Osteoblast (primary cell): ENCODE results near the gene OR5H6. TPM values are rescaled to one million over a fixed set of nuclear protein-coding genes. Genes with fewer than 3 reads are reported as not detected.

ENCODE experiments used
- DNase-seq: peaks from one replicate; pipeline ENCODE4 v3.0.0; 2011; ENCODE audit warnings: low spot score, mixed read lengths; ENCODE audit not compliant: insufficient read length; ENCODE audit errors: missing footprints
- H2AFZ ChIP-seq: 2 replicates; pipeline ENCODE4 v1.6.0; 2011; ENCODE audit warnings: mild to moderate bottlenecking, low read length
- H3K27ac ChIP-seq: 2 replicates; pipeline ENCODE4 v1.5.1; 2011; ENCODE audit warnings: mild to moderate bottlenecking, low read depth, low read length, moderate library complexity
- H3K27me3 ChIP-seq: 2 replicates; pipeline ENCODE4 v1.6.0; 2012; ENCODE audit warnings: mild to moderate bottlenecking, control low read depth, inconsistent platforms, low read length, moderate library complexity; ENCODE audit not compliant: insufficient read depth
- H3K36me3 ChIP-seq: 2 replicates; pipeline ENCODE4 v1.5.1; 2011; ENCODE audit warnings: mild to moderate bottlenecking, low read length, control low read depth, moderate library complexity; ENCODE audit not compliant: insufficient read depth
- H3K4me1 ChIP-seq: 2 replicates; pipeline ENCODE4 v1.5.1; 2011; ENCODE audit warnings: mild to moderate bottlenecking, low read length, control low read depth, moderate library complexity; ENCODE audit not compliant: insufficient read depth
- H3K4me2 ChIP-seq: 2 replicates; pipeline ENCODE4 v1.6.0; 2011; ENCODE audit warnings: mild to moderate bottlenecking, low read length; ENCODE audit not compliant: insufficient read depth
- H3K4me3 ChIP-seq: fragments of 200-600 bp; sonication (generic); 3 replicates; pipeline ENCODE4 v1.5.1; 2012; ENCODE audit warnings: mild to moderate bottlenecking, low read length, inconsistent platforms; ENCODE audit not compliant: insufficient read depth
- H3K79me2 ChIP-seq: 2 replicates; pipeline ENCODE4 v1.6.0; 2012; ENCODE audit warnings: mild to moderate bottlenecking, low read length, control low read depth, inconsistent platforms; ENCODE audit not compliant: insufficient read depth
- H3K9me3 ChIP-seq: 2 replicates; pipeline ENCODE4 v1.5.1; 2011; ENCODE audit warnings: low read depth, low read length, control low read depth
- H4K20me1 ChIP-seq: 2 replicates; pipeline ENCODE4 v1.6.0; 2012; ENCODE audit warnings: mild to moderate bottlenecking, low read length, control low read depth; ENCODE audit not compliant: insufficient read depth
- CTCF ChIP-seq: IDR thresholded peaks from 2 replicates; pipeline ENCODE4 v1.5.1; 2011; ENCODE audit warnings: mild to moderate bottlenecking, low read depth, low read length, moderate library complexity; ENCODE audit errors: extremely low read depth
- total RNA-seq: library from RNA; depleted of rRNA; stranded (reverse); fragments of >200 nt; gene quantifications from 2 replicates; pipeline ENCODE4 v1.2.3, GENCODE V29; 2012

The OR5H6 gene
- total RNA-seq, 1 donor = not detected

GRCh38 chr3:98272126-98272525 is 8.1 kb downstream of the OR5H6 start:
- no peak overlapping the region for H2AFZ ChIP-seq
- no peaks in the 10 kb centered on the region for H3K4me1 ChIP-seq
- no peak overlapping the region for H3K4me3 ChIP-seq
- H3K27me3 ChIP-seq = no peaks in the 10 kb centered on the region
- no peak for DNase-seq
- no peak overlapping the region for H3K4me2 ChIP-seq
- TF ChIP-seq CTCF = no peak
- H3K9me3 ChIP-seq = no peaks in the 10 kb centered on the region
- H3K36me3 ChIP-seq = no peaks in the 10 kb centered on the region
- no peaks in the 10 kb centered on the region for H3K79me2 ChIP-seq
- no peak overlapping the region for H3K27ac ChIP-seq
- H4K20me1 ChIP-seq = no peaks in the 10 kb centered on the region

GRCh38 chr3:98274914-98275313 is 10.9 kb downstream of the OR5H6 start:
- H3K27ac ChIP-seq = no peak overlapping the region
- H3K4me1 ChIP-seq = no peaks in the 10 kb centered on the region
- no peak for TF ChIP-seq CTCF
- no peaks in the 10 kb centered on the region for H3K9me3 ChIP-seq
- no peak overlapping the region for H2AFZ ChIP-seq
- DNase-seq = no peak
- H3K79me2 ChIP-seq = no peaks in the 10 kb centered on the region
- no peaks in the 10 kb centered on the region for H3K27me3 ChIP-seq
- H4K20me1 ChIP-seq = no peaks in the 10 kb centered on the region
- no peak overlapping the region for H3K4me2 ChIP-seq
- H3K36me3 ChIP-seq = no peaks in the 10 kb centered on the region
- H3K4me3 ChIP-seq = no peak overlapping the region

- Histone ChIP-seq H3K4me1 (no peaks in the 10 kb centered on the region), H2AFZ (no peak within 1 kb of the TSS), H3K27ac (no peak within 1 kb of the TSS), H3K9me3 (no peaks in the 10 kb centered on the region), H4K20me1 (no peaks in the 10 kb centered on the region), H3K4me3 (no peak within 1 kb of the TSS), H3K27me3 (no peaks in the 10 kb centered on the region), H3K79me2 (no peaks in the 10 kb centered on the region), H3K36me3 (no peaks in the 10 kb centered on the region), H3K4me2 (no peak within 1 kb of the TSS)
- TF ChIP-seq CTCF = no peak
- DNase-seq = no peak
Measured at GRCh38 chr3:98282205-98282604, 18.2 kb downstream of the OR5H6 start, which contains the start of gene OR5H2. Gene OR5H2 (plus strand): TSS chr3:98282505. CDS start chr3:98282903, 398 bp downstream.

GRCh38 chr3:98290916-98291315 is 26.9 kb downstream of the OR5H6 start:
- Histone ChIP-seq H3K79me2 (no peaks in the 10 kb centered on the region), H3K9me3 (no peaks in the 10 kb centered on the region), H4K20me1 (no peaks in the 10 kb centered on the region), H3K36me3 (no peaks in the 10 kb centered on the region), H3K4me3 (no peak overlapping the region), H3K27ac (no peak overlapping the region), H2AFZ (no peak overlapping the region), H3K4me2 (no peak overlapping the region), H3K4me1 (no peaks in the 10 kb centered on the region), H3K27me3 (no peaks in the 10 kb centered on the region)
- DNase-seq = no peak
- TF ChIP-seq CTCF = no peak
